GM12801 (cell line): ENCODE results near the gene SH3BP4.

Experiments
- TF ChIP-seq, protein P1 (sequence below): IDR thresholded peaks from one replicate; pipeline ENCODE4 v1.5.1; 2011; ENCODE audit warnings: control low read depth; ENCODE audit not compliant: insufficient read length; ENCODE audit errors: extremely low read depth

The SH3BP4 gene

DNA sequence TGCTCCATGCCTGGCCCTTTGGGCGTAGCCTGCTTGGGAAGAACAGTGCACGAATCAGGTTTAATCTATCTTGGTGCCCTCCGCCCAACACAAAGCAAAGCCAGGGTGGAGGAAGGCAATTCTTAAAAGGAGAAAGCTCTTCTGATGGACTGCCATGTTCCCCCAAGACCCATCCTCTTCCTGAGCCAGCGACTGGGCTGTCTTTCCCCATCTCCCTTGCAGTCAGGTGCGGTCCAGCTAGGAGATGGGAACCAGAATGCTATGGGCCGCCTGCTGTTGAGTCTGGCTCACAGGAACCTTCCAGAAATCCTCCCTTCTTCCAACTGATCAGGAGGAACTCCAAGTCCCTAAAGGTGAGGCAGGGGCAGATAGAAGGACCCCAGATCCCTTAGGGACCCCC lies 105.0 kb downstream of the SH3BP4 start:
- TF ChIP-seq, protein P1, sequence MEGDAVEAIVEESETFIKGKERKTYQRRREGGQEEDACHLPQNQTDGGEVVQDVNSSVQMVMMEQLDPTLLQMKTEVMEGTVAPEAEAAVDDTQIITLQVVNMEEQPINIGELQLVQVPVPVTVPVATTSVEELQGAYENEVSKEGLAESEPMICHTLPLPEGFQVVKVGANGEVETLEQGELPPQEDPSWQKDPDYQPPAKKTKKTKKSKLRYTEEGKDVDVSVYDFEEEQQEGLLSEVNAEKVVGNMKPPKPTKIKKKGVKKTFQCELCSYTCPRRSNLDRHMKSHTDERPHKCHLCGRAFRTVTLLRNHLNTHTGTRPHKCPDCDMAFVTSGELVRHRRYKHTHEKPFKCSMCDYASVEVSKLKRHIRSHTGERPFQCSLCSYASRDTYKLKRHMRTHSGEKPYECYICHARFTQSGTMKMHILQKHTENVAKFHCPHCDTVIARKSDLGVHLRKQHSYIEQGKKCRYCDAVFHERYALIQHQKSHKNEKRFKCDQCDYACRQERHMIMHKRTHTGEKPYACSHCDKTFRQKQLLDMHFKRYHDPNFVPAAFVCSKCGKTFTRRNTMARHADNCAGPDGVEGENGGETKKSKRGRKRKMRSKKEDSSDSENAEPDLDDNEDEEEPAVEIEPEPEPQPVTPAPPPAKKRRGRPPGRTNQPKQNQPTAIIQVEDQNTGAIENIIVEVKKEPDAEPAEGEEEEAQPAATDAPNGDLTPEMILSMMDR, result no peak

DNA sequence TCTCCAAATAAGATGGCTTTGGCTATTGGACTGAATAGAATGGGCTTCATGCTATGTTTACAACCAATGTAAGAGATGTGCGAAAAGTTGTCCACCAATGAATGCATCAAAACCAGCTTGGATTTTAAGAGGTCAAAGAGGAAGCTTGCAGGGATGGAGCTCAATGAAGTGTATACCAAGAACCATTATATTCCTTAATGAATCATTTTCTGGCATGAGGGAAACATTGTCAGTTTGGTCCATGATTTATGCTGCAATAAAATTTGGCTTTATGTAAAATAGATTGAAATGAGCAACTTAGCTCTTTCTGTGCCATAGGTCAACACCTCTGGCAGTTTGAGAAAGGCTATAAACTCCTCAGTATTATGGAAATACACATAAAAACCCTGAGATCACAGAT lies 107.3 kb downstream of the SH3BP4 start:
- TF ChIP-seq, protein P1, result no peak

- TF ChIP-seq, protein P1, result no peak
These were observed 109.8 kb downstream of the SH3BP4 start for GRCh38 chr2:235061656-235062055.

DNA sequence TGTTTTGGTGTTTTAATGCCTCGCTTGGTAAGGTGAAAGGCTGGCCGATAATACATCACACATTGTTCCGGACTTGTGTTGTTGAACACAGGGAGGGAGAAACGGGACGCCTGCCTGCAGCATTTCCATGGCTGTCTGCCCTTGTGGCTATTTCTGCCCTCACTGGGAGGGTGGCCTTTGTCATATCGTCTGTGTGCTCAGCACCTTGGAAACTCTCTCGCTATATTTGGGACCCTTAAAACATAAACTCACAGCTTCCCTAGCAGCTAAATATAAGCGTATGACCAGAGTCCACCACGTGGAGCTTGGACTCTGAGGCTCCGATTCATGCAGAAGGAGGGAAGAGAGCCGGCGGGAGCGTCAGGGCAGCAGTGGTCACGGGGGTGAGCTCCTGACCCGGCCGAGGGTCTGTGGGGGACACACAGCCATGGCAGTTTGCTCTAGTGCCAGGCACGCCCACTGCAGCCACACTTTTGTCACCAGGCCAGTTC lies 111.7 kb downstream of the SH3BP4 start:
- TF ChIP-seq, protein P1, result no peak

DNA sequence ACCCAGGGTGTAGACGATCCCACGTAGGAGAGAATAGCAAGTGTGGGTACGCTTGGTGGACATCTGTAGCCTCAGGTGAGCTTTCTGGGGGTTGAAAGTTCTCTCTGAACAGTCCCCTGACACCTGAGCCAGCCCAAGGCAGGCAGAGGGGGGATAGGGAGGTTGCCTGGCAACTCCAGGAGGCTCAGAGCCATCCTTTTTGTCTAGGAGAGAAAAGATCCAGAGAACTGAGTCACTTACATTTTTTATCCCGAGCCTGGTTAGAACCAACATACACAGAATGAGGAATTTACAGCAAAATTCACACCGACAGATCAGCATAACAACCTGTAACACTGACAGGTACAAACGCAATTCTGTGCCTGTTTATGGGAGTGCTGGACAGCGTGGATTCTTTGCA lies 113.2 kb downstream of the SH3BP4 start:
- TF ChIP-seq, protein P1, result no peak

DNA sequence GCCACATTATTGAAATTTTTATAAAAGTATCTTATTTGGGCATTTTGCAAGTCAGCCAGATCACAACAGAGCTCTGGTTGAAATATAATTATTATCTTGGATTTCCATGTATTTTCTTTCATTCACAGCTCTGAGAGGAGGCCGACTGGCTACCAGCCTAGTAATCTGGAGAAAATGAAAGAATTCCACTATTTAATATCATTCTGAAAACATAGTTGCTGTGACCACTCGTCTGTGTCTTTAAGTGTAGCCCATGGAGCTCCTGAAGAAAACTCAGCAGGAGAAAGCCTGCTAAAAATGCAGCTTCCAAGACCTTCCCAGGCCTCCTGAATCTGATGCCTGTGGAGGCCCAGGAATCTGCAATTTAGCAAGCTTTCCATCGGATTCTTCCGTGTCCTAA lies 114.7 kb downstream of the SH3BP4 start:
- TF ChIP-seq, protein P1, result no peak

DNA sequence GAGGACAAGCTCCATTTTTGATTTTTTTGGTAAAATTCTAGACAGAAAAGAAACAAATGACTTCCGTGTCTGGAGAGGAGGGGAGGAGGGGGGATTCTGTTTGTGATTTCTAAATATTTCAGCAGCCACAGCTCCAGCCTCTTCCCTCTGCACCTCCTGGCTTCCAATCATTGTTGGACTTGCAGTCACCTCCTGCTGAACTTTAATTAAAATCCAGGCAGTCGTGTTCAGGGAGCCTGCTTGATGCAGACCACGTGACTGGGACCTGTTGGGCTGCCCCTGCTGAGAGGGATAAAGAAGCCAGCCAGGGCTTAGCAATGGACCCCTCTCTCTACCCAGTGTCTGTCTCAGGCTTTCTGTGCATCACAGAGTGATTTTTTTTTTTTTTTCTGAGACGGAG lies 115.1 kb downstream of the SH3BP4 start:
- TF ChIP-seq, protein P1, result no peak

DNA sequence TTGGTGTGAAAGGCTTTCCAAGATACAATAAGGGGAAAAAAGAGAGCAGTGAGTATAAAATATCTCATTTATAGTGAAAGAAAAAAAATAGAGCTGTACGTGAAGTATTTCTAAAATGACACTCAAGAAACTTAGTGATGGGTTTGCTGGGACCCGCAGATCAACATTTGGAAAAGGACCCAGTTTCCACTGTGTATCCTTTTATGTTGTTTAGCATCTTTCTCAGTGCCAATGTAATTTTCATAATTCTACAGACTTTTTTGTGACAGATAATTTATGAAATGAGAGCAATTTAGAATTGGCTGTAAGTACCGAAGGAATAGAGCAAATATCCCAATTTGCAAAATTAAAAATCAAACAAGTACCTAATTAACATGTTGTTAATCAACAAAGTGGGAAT lies 116.9 kb downstream of the SH3BP4 start:
- TF ChIP-seq, protein P1, result no peak
